Activated T-cell treated with anti-CD3 and anti-CD28 coated beads for 1 hour (primary cell): ENCODE results near the gene ERC2.

ENCODE experiments used
- DNase-seq: peaks from one replicate; pipeline ENCODE4 v3.0.0-alpha.2; 2020; ENCODE audit warnings: low read depth

ERC2 gene

GRCh38 chr3:56187051-56187450 lies 281.2 kb downstream of the ERC2 start:
- DNase-seq: no peak

- no peak for DNase-seq
These were observed 282.4 kb downstream of the ERC2 start for GRCh38 chr3:56185827-56186226.

GRCh38 chr3:56183529-56183928 lies 284.7 kb downstream of the ERC2 start:
- no peak for DNase-seq

- no peak for DNase-seq
These were observed 287.8 kb downstream of the ERC2 start for GRCh38 chr3:56180433-56180832.

- DNase-seq: no peak
These were observed 294.7 kb downstream of the ERC2 start for GRCh38 chr3:56173601-56174000.

GRCh38 chr3:56164436-56164835 lies 303.8 kb downstream of the ERC2 start:
- no peak for DNase-seq

- no peak for DNase-seq
These were observed 310.4 kb downstream of the ERC2 start for GRCh38 chr3:56157693-56158362.

- no peak for DNase-seq
These were observed 314.0 kb downstream of the ERC2 start for GRCh38 chr3:56154297-56154696.

- DNase-seq: no peak
These were observed 320.9 kb downstream of the ERC2 start for GRCh38 chr3:56147354-56147753.

GRCh38 chr3:56145410-56145809 lies 322.9 kb downstream of the ERC2 start:
- no peak for DNase-seq

- DNase-seq: no peak
These were observed 323.5 kb downstream of the ERC2 start for GRCh38 chr3:56144805-56145204.

- DNase-seq: no peak
These were observed 330.9 kb downstream of the ERC2 start for GRCh38 chr3:56137415-56137814.

- no peak for DNase-seq
These were observed 331.8 kb downstream of the ERC2 start for GRCh38 chr3:56136514-56136913.

- DNase-seq: no peak
These were observed 332.3 kb downstream of the ERC2 start for GRCh38 chr3:56135941-56136340.

GRCh38 chr3:56133423-56133822 lies 334.8 kb downstream of the ERC2 start:
- DNase-seq: no peak

- DNase-seq: no peak
These were observed 335.5 kb downstream of the ERC2 start for GRCh38 chr3:56132762-56133161.

- DNase-seq: no peak
These were observed 336.2 kb downstream of the ERC2 start for GRCh38 chr3:56131974-56132590.

- no peak for DNase-seq
These were observed 338.2 kb downstream of the ERC2 start for GRCh38 chr3:56130036-56130435.

GRCh38 chr3:56126632-56127031 lies 341.6 kb downstream of the ERC2 start:
- DNase-seq: no peak

GRCh38 chr3:56125358-56126005 lies 342.8 kb downstream of the ERC2 start:
- DNase-seq: no peak

GRCh38 chr3:56124546-56124945 lies 343.7 kb downstream of the ERC2 start:
- no peak for DNase-seq

- no peak for DNase-seq
These were observed 344.8 kb downstream of the ERC2 start for GRCh38 chr3:56123487-56123886.

- no peak for DNase-seq
These were observed 345.4 kb downstream of the ERC2 start for GRCh38 chr3:56122911-56123310.

GRCh38 chr3:56121716-56122115 lies 346.6 kb downstream of the ERC2 start:
- no peak for DNase-seq
